Measurements from ENCODE around the gene SLITRK3.

DNA sequence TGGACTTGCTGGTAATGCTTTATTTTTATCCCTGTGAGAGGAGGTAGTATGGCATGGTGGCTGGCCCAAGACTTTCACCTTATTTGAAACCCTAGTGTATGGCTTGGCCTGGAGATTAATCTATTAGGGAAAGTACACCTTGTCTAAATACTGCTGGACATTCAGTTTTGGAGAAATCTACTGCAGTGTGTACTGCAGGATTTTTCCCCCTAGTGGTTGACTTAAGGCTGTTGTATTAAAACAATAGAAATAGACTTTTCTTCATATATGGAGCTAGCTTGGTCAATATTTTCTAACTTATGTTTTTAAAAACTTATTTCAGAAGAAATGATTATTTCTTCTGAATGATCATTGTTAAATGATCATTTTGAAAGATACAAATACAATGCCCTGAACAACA, 13.9 kb upstream of the SLITRK3 start:
- TF ChIP-seq, protein P1, sequence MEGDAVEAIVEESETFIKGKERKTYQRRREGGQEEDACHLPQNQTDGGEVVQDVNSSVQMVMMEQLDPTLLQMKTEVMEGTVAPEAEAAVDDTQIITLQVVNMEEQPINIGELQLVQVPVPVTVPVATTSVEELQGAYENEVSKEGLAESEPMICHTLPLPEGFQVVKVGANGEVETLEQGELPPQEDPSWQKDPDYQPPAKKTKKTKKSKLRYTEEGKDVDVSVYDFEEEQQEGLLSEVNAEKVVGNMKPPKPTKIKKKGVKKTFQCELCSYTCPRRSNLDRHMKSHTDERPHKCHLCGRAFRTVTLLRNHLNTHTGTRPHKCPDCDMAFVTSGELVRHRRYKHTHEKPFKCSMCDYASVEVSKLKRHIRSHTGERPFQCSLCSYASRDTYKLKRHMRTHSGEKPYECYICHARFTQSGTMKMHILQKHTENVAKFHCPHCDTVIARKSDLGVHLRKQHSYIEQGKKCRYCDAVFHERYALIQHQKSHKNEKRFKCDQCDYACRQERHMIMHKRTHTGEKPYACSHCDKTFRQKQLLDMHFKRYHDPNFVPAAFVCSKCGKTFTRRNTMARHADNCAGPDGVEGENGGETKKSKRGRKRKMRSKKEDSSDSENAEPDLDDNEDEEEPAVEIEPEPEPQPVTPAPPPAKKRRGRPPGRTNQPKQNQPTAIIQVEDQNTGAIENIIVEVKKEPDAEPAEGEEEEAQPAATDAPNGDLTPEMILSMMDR (IDR thresholded peaks at IDR 0.05; ENCODE audit: poor library complexity), result peak; percentile 32
- no peak for TF ChIP-seq EZH2 (IDR thresholded peaks at IDR 0.05; ENCODE audit: borderline replicate concordance)
- TF ChIP-seq EZH2phosphoT487 (IDR thresholded peaks at IDR 0.05; ENCODE audit: low read depth, severe bottlenecking, unreplicated experiment), result no peak

Data from hepatocyte (in vitro differentiated cells).